ENCODE results near the gene CMSS1.

- TF ChIP-seq CTCF (IDR thresholded peaks at IDR 0.05; ENCODE audit: poor library complexity, severe bottlenecking) (no peak), EZH2 (IDR thresholded peaks at IDR 0.05; ENCODE audit: borderline replicate concordance, insufficient read depth, low read length, poor library complexity, severe bottlenecking) (no peak), EP300 (conservative IDR thresholded peaks at IDR 0.05; ENCODE audit: poor library complexity, severe bottlenecking) (no peak), POLR2AphosphoS5 (IDR thresholded peaks at IDR 0.05) (no peak), REST (IDR thresholded peaks at IDR 0.05; ENCODE audit: borderline replicate concordance) (no peak), TAF1 (IDR thresholded peaks at IDR 0.05; ENCODE audit: low read depth) (no peak)
These were observed 44.5 kb downstream of the CMSS1 start for GRCh38 chr3:99862208-99862607.
